Measurements from ENCODE around the gene PTPN6. TPM values are rescaled to one million over a fixed set of nuclear protein-coding genes. Genes with fewer than 3 reads are reported as not detected.

The PTPN6 gene
- total and polyA plus RNA-seq, 2 of the 13 experiments (the other 11 are each of a cell fraction or from before 2014, with no cell fraction given): 10.5 to 10.6 TPM

GRCh38 chr12:6909421-6910145, 41.6 kb upstream of the PTPN6 start:
- peaks cover 40% of the 10 kb centered on the region for H3K4me1 ChIP-seq (ENCODE audit: insufficient read depth, low read length)
- TF ChIP-seq ARID3A (IDR thresholded peaks at IDR 0.05; ENCODE audit: low read depth, low read length): no peak
- TF ChIP-seq ZNF20 (CRISPR knock-in tag; IDR thresholded peaks at IDR 0.05): no peak
- TF ChIP-seq TBL1XR1 (IDR thresholded peaks at IDR 0.05; ENCODE audit: borderline replicate concordance, low read length, partially characterized antibody): no peak
- TF ChIP-seq U2AF2 (IDR thresholded peaks at IDR 0.05; ENCODE audit: low read depth, low read length): no peak
- TF ChIP-seq XBP1 (CRISPR knock-in tag; IDR thresholded peaks at IDR 0.05): no peak
- no peak for TF ChIP-seq ADNP (CRISPR knock-in tag; IDR thresholded peaks at IDR 0.05)
- no peak for TF ChIP-seq PATZ1 (CRISPR knock-in tag; IDR thresholded peaks at IDR 0.05)
- no peak overlapping the region for H3K4me3 ChIP-seq (replicated peaks in 1 of 3; ENCODE audit: insufficient read depth in 1 of 3, low read depth in 2 of 3, low read length in 3 of 3)
- H3K36me3 ChIP-seq (replicated peaks in 1 of 2; ENCODE audit: control insufficient read depth in 1 of 2, insufficient read depth in 2 of 2, low read length in 2 of 2): no peaks in the 10 kb centered on the region
- H4K20me1 ChIP-seq (ENCODE audit: insufficient read depth, low read length): no peaks in the 10 kb centered on the region
- WGBS (ENCODE audit: low lambda C conversion rate): 74% methylated on average over 4 of the region's 4 CpGs
- H2AFZ ChIP-seq (ENCODE audit: low read length): no peak overlapping the region
- no peak overlapping the region for H3K9ac ChIP-seq (ENCODE audit: insufficient read depth, low read depth, low read length)
- no peak for DNase-seq (ENCODE audit: low spot score)
- no peaks in the 10 kb centered on the region for H3K9me3 ChIP-seq (ENCODE audit: low read length)
- intact Hi-C loops (cut with micrococcal nuclease; ENCODE audit: unreplicated experiment) (no loop called here), in situ Hi-C loops (cut with HindIII; ENCODE audit: extremely low pct_ligation_motif_present, low pct_unique_long_range_greater_than_20kb) (no loop called here)
- H3K4me2 ChIP-seq (ENCODE audit: low read depth, low read length): no peak overlapping the region
- no peak for ATAC-seq
- H3K27me3 ChIP-seq (ENCODE audit: control insufficient read depth in 1 of 2, insufficient read depth in 2 of 2, low read length in 2 of 2): no peaks in the 10 kb centered on the region
- no TSS peak for BruUV-seq (replicated peaks)
- ChIA-PET CTCF (ENCODE audit: low intra/inter-chr PET ratio, low total read pairs) (no interaction called here), POLR2A (interaction anchor here (1.3 kb wide), 1 partner anchor 199 kb away, joined by 3 read pairs; no protein-coding TSS in a partner anchor)
- H3K79me2 ChIP-seq (ENCODE audit: insufficient read depth, low read length): peaks cover 2% of the 10 kb centered on the region
- no peak for FAIRE-seq
- H3K27ac ChIP-seq (ENCODE audit: extremely low read length, insufficient read depth, low read length): no peak overlapping the region
